ENCODE results near the gene OGDHL. TPM values are rescaled to one million over a fixed set of nuclear protein-coding genes. Genes with fewer than 3 reads are reported as not detected.

The OGDHL gene
- total RNA-seq, 2 donors from 2014 or later = not detected

DNA sequence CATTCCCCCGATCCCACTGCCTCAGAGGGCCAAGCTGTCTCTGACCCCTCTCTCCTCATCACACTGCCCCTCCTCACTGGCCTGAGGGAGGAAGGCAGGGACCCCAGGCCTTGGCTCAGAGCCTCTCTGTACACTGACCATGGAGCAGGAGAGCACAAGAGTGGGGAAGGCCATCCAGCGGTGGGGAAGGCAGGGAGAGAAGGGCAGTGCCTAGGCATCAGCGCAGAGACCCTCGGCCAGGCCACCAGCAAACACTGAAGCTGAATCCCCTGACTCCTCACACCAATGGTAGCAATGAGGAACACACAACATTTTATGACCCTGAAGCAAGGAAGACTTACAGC is 14.8 kb downstream of the OGDHL start:
- Histone ChIP-seq H3K9me3 (no peaks in the 10 kb centered on the region), H3K27me3 (replicated peaks; ENCODE audit: insufficient read depth) (no peaks in the 10 kb centered on the region), H3K4me1 (ENCODE audit: control insufficient read depth in 1 of 2, low read depth in 2 of 2) (no peaks in the 10 kb centered on the region), H3K4me3 (no peak overlapping the region), H3K36me3 (no peaks in the 10 kb centered on the region), H3K27ac (no peak overlapping the region)
- no peak for DNase-seq (ENCODE audit: low spot score)
- TF ChIP-seq, protein P1, sequence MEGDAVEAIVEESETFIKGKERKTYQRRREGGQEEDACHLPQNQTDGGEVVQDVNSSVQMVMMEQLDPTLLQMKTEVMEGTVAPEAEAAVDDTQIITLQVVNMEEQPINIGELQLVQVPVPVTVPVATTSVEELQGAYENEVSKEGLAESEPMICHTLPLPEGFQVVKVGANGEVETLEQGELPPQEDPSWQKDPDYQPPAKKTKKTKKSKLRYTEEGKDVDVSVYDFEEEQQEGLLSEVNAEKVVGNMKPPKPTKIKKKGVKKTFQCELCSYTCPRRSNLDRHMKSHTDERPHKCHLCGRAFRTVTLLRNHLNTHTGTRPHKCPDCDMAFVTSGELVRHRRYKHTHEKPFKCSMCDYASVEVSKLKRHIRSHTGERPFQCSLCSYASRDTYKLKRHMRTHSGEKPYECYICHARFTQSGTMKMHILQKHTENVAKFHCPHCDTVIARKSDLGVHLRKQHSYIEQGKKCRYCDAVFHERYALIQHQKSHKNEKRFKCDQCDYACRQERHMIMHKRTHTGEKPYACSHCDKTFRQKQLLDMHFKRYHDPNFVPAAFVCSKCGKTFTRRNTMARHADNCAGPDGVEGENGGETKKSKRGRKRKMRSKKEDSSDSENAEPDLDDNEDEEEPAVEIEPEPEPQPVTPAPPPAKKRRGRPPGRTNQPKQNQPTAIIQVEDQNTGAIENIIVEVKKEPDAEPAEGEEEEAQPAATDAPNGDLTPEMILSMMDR (IDR thresholded peaks at IDR 0.05) = no peak
- no peak for ATAC-seq (ENCODE audit: insufficient number of reproducible peaks, low FRiP score, low read depth)

DNA sequence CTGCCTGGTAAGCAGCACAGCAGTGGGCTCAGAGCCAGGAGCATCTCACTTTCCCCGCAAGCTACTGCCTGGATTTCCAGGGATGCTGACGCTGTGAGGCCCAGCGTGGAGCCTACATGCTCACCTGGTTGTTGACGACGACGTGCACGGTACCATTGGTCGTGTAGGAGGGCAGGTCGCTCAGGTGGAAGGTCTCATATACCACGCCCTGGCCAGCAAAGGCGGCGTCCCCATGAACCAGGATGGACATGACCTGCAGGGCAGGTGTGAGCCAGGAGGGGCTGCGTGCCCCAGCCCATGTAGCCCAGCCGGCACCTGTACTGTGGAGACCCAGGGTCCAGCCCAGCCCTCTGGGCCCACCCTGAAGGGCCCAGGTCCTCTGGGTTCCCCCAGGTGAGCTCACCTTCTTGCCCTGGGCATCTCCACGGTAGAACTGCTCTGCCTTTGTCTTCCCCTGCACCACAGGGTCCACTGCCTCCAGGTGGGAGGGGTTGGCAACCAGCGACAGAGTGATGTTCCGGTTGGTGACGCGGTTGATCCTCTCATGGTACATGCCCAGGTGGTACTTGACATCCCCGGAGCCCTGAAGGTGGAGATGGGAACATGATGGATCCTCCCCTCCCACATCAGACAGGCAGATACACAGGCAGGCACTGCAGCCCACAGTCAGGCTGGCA is 15.4 kb downstream of the OGDHL start:
- no peak overlapping the region for H3K27ac ChIP-seq
- H3K9me3 ChIP-seq = no peaks in the 10 kb centered on the region
- ATAC-seq (ENCODE audit: insufficient number of reproducible peaks, low FRiP score, low read depth) (no peak), DNase-seq (ENCODE audit: low spot score) (no peak)
- TF ChIP-seq, protein P1 (IDR thresholded peaks at IDR 0.05) = no peak
- no peak overlapping the region for H3K4me3 ChIP-seq
- no peaks in the 10 kb centered on the region for H3K4me1 ChIP-seq (ENCODE audit: control insufficient read depth in 1 of 2, low read depth in 2 of 2)
- no peaks in the 10 kb centered on the region for H3K27me3 ChIP-seq (replicated peaks; ENCODE audit: insufficient read depth)
- H3K36me3 ChIP-seq = no peaks in the 10 kb centered on the region

DNA sequence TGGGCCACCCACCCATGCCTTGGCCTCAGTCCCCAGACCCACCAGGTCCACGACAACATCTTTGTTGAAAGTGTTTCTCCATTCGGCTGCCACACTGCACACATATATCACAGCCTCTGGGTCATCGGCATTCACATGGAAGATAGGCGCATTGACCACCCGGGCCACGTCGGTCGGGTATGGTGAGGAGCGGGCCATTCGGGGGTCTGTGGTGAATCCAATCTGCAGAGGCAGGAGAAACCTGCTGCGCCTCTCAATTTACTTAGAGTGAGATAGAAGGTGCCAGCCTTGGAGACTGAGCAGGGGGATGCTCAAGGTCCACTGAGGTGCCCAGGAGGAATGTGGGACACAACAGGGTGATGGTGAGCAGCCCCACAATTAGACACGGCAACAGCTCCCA is 16.4 kb downstream of the OGDHL start:
- Histone ChIP-seq H3K27me3 (replicated peaks; ENCODE audit: insufficient read depth) (no peaks in the 10 kb centered on the region), H3K36me3 (no peaks in the 10 kb centered on the region), H3K27ac (no peak overlapping the region), H3K4me1 (ENCODE audit: control insufficient read depth in 1 of 2, low read depth in 2 of 2) (no peaks in the 10 kb centered on the region), H3K9me3 (no peaks in the 10 kb centered on the region), H3K4me3 (no peak overlapping the region)
- ATAC-seq (ENCODE audit: insufficient number of reproducible peaks, low FRiP score, low read depth) = no peak
- no peak for DNase-seq (ENCODE audit: low spot score)
- TF ChIP-seq, protein P1 (IDR thresholded peaks at IDR 0.05) = no peak

DNA sequence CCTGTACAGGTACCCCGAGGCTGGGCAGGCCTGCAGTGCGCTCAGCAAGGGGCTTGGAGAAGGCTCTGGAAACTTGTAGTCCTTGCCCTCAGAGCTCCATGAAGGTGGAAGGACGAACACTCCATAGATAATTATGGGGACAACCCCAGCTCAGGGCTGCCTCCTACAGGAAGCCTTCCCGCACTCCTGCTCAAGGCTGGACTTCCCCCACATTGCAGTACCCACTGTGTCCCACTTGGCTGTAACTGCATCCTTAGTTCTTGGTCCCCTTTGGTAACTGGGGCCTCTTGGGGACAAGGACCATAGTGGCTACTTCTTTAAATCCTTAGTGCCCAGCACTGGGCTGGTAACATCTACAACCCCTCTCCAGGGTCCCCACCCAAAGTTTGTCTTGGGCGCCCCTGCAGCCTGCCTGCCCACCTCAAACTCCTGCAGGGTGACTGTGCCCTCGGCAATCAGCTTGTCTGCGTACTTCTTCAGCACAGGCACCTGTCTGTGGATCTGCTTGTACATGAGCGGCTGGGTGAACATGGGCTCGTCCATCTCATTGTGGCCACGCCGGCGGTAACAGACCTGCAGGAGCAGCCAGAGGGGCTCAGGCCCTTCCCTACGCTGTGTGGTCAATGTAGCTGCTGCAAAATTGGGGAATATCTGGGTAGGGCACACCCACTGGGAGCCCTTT is 17.1 kb downstream of the OGDHL start:
- DNase-seq (ENCODE audit: low spot score) (no peak), ATAC-seq (ENCODE audit: insufficient number of reproducible peaks, low FRiP score, low read depth) (no peak)
- H3K4me1 ChIP-seq (ENCODE audit: control insufficient read depth in 1 of 2, low read depth in 2 of 2) = no peaks in the 10 kb centered on the region
- H3K4me3 ChIP-seq = no peak overlapping the region
- H3K27me3 ChIP-seq (replicated peaks; ENCODE audit: insufficient read depth) = no peaks in the 10 kb centered on the region
- no peaks in the 10 kb centered on the region for H3K9me3 ChIP-seq
- no peaks in the 10 kb centered on the region for H3K36me3 ChIP-seq
- TF ChIP-seq, protein P1 (IDR thresholded peaks at IDR 0.05) = no peak
- no peak overlapping the region for H3K27ac ChIP-seq

DNA sequence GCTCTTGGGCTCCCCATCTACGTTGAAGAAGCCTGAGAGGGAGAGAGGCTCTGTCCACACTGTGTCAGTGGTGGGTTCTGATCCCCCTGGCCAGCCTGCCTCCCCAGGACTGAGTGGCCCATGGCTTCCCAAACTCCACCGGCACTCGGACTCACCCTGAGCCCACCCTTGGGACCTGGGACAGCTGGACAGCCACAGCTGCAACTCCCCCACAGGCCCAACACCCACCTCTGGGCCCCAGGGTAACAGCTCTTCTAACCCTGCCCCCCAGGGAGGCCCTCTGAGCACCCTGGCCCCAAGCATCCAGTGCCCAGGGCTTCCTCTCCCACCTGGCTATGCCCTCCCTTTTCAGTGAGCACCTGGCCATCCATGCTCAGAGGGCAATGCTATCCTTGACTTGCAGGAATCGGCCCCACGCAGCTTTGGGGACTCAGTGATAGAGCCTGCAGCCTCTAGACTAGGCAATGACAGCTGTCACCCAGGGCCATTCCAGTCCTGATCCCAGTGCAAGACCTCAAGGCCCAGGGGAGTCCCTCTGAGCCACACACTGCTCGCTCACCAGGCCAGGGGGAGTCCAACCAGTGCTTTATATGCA is 17.9 kb downstream of the OGDHL start:
- Histone ChIP-seq H3K36me3 (no peaks in the 10 kb centered on the region), H3K27me3 (replicated peaks; ENCODE audit: insufficient read depth) (no peaks in the 10 kb centered on the region), H3K27ac (no peak overlapping the region), H3K4me3 (no peak overlapping the region), H3K9me3 (no peaks in the 10 kb centered on the region), H3K4me1 (ENCODE audit: control insufficient read depth in 1 of 2, low read depth in 2 of 2) (no peaks in the 10 kb centered on the region)
- ATAC-seq (ENCODE audit: insufficient number of reproducible peaks, low FRiP score, low read depth) = no peak
- TF ChIP-seq, protein P1 (IDR thresholded peaks at IDR 0.05) = no peak
- no peak for DNase-seq (ENCODE audit: low spot score)
